Endothelial cell (in vitro differentiated cells): ENCODE measurements around the gene METAP1D. TPM values are rescaled to one million over a fixed set of nuclear protein-coding genes. Genes with fewer than 3 reads are reported as not detected.

Experiments
- DNase-seq: peaks from one replicate; pipeline ENCODE4 v3.0.0; 2021; ENCODE audit warnings: low spot score
- H3K27ac Mint-ChIP-seq: one replicate; pipeline ENCODE4 v1.8.0; 2021; ENCODE audit warnings: mixed read lengths, inconsistent platforms; ENCODE audit not compliant: unreplicated experiment
- H3K27me3 Mint-ChIP-seq: one replicate; pipeline ENCODE4 v1.8.0; 2021; ENCODE audit warnings: mild to moderate bottlenecking, moderate library complexity, mixed read lengths, inconsistent platforms; ENCODE audit not compliant: unreplicated experiment
- H3K36me3 Mint-ChIP-seq: one replicate; pipeline ENCODE4 v1.8.0; 2021; ENCODE audit warnings: mild to moderate bottlenecking, low read depth, mixed read lengths, inconsistent platforms; ENCODE audit not compliant: unreplicated experiment
- H3K4me1 Mint-ChIP-seq: one replicate; pipeline ENCODE4 v1.8.0; 2021; ENCODE audit warnings: mild to moderate bottlenecking, mixed read lengths, inconsistent platforms; ENCODE audit not compliant: unreplicated experiment
- H3K4me3 Mint-ChIP-seq: one replicate; pipeline ENCODE4 v1.8.0; 2021; ENCODE audit warnings: mild to moderate bottlenecking, mixed read lengths, inconsistent platforms; ENCODE audit not compliant: unreplicated experiment
- H3K9me3 Mint-ChIP-seq: one replicate; pipeline ENCODE4 v1.8.0; 2021; ENCODE audit warnings: mixed read lengths, inconsistent platforms; ENCODE audit not compliant: unreplicated experiment
- total RNA-seq: library from RNA; stranded (reverse); fragmentation: NEBNext Ultra II Directional; extraction: Animal tissue kit (Norgen Biotek cat#: 25700); gene quantifications from one replicate; pipeline ENCODE4 v1.2.1, GENCODE V29; 2021; ENCODE audit not compliant: unreplicated experiment
- TF ChIP-seq, protein P1 (sequence below): fragments of 200-600 bp; sonication (generic); IDR thresholded peaks from one replicate; pipeline ENCODE4 v1.5.0; 2021; ENCODE audit warnings: antibody characterized with exemption; ENCODE audit not compliant: unreplicated experiment

METAP1D gene
- total RNA-seq, 1 donor from 2014 or later = 3.6 TPM

DNA sequence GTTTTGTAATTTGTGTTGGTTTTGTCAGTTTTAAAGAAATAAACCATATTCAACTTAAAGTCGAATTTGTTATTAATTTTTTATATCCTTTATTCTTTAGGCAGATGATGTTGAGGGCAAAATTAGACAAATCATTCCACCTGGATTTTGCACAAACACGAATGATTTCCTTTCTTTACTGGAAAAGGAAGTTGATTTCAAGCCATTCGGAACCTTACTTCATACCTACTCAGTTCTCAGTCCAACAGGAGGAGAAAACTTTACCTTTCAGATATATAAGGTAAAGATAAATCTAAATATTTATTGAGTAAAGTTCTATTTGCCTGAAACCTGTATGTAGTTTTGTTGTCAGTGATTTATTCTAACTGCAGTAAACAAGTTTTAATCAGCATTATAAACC, 34.5 kb upstream of the METAP1D start:
- Mint-ChIP-seq H3K4me3 (no peak overlapping the region), H3K27ac (no peak overlapping the region), H3K27me3 (no peaks in the 10 kb centered on the region), H3K4me1 (no peaks in the 10 kb centered on the region), H3K9me3 (no peaks in the 10 kb centered on the region), H3K36me3 (no peaks in the 10 kb centered on the region)
- TF ChIP-seq, protein P1, sequence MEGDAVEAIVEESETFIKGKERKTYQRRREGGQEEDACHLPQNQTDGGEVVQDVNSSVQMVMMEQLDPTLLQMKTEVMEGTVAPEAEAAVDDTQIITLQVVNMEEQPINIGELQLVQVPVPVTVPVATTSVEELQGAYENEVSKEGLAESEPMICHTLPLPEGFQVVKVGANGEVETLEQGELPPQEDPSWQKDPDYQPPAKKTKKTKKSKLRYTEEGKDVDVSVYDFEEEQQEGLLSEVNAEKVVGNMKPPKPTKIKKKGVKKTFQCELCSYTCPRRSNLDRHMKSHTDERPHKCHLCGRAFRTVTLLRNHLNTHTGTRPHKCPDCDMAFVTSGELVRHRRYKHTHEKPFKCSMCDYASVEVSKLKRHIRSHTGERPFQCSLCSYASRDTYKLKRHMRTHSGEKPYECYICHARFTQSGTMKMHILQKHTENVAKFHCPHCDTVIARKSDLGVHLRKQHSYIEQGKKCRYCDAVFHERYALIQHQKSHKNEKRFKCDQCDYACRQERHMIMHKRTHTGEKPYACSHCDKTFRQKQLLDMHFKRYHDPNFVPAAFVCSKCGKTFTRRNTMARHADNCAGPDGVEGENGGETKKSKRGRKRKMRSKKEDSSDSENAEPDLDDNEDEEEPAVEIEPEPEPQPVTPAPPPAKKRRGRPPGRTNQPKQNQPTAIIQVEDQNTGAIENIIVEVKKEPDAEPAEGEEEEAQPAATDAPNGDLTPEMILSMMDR = no peak
- no peak for DNase-seq

GRCh38 chr2:171965661-171966060, 34.1 kb upstream of the METAP1D start:
- DNase-seq = no peak
- Mint-ChIP-seq H3K27ac (no peak overlapping the region), H3K4me1 (no peaks in the 10 kb centered on the region), H3K4me3 (no peak overlapping the region), H3K27me3 (no peaks in the 10 kb centered on the region), H3K9me3 (no peaks in the 10 kb centered on the region), H3K36me3 (no peaks in the 10 kb centered on the region)
- TF ChIP-seq, protein P1 = no peak

DNA sequence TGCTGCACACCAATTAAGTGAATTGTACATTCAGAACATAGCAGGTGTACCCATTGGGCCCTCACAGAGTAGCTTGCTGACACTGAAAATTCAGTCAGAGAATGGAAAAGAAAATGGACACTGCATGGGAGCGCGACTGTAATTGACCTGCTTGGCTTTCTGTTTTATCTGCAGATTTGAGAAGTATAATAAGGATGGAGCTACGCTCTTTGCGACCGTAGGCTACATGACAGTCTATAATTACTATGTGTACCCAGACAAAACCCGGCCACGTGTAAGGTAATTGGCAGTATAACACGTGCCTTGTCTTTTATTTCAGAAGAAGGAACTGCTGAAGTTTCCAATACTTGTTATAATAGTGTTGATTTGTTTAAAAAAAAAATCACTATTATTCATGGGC, 33.5 kb upstream of the METAP1D start:
- Mint-ChIP-seq H3K27me3 (no peaks in the 10 kb centered on the region), H3K9me3 (no peaks in the 10 kb centered on the region), H3K4me3 (no peak overlapping the region), H3K36me3 (no peaks in the 10 kb centered on the region), H3K4me1 (no peaks in the 10 kb centered on the region), H3K27ac (no peak overlapping the region)
- DNase-seq = no peak
- TF ChIP-seq, protein P1 = no peak

DNA sequence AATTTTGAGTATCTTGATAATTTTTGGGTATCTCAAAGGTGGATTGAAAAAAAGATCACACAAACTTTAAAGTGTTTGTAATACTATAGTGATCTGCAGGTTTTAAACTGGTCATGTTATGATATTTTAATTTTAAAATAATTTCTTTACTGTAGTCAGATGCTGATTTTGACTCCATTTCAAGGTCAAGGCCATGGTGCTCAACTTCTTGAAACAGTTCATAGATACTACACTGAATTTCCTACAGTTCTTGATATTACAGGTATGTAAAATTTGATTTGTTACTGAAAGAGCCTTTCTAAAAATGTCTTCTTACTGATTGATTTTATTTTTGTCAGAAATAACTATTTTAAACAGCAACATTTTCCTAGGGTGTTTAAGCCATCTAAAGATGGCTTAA, 33.1 kb upstream of the METAP1D start:
- no peaks in the 10 kb centered on the region for H3K4me1 Mint-ChIP-seq
- H3K4me3 Mint-ChIP-seq = no peak overlapping the region
- no peak for DNase-seq
- H3K27me3 Mint-ChIP-seq = peaks cover 1% of the 10 kb centered on the region
- H3K9me3 Mint-ChIP-seq = no peaks in the 10 kb centered on the region
- no peak overlapping the region for H3K27ac Mint-ChIP-seq
- TF ChIP-seq, protein P1 = no peak
- no peaks in the 10 kb centered on the region for H3K36me3 Mint-ChIP-seq

DNA sequence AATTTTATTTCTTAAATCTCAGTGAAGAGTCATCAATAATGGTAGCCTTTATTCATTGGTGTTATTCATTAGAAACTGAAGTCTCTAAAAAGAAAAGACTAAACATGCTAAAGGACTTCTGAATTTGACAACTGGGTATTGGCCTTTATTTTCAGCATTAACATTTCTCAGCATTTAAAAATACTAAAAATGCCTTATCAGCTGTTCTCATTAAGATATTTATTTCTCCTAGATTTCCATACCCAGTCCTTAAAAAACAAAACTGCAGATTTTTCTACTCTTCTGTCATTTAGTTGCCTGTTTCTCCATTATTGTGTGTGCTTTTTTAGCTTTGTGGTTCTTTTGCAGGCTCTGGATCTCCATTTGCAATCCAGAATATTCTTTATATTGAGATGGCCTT, 31.2 kb upstream of the METAP1D start:
- H3K4me1 Mint-ChIP-seq = peaks cover 3% of the 10 kb centered on the region

More for the DNA sequence above, 31.2 kb upstream of the METAP1D start:
- Mint-ChIP-seq H3K36me3 (peaks cover 4% of the 10 kb centered on the region), H3K27ac (no peak overlapping the region), H3K9me3 (no peaks in the 10 kb centered on the region), H3K4me3 (no peak overlapping the region), H3K27me3 (peaks cover 1% of the 10 kb centered on the region)
- DNase-seq = no peak
- TF ChIP-seq, protein P1 = no peak
